Gastroesophageal sphincter (tissue), 4 donors: ENCODE measurements around the gene ARMH1. TPM values are rescaled to one million over a fixed set of nuclear protein-coding genes. Genes with fewer than 3 reads are reported as not detected.
"Not testable (repeated sequence)": the region's sequence is repeated elsewhere in the genome, so short reads cannot be mapped to it uniquely, and the experiment has no call there.

Experiments used
- ATAC-seq: fragments of 150-250 bp; one replicate; pipeline ENCODE4 v1.9.1; 2016; ENCODE audit warnings: mild to moderate bottlenecking, moderate library complexity
- H3K27ac ChIP-seq, 4 donors: fragments of 200-600 bp; sonication (generic) in 3 of 4; 1 replicate in 3 of 4; 2 replicates in 1 of 4; pipeline ENCODE4 v1.5.1; 2016 to 2019
- H3K27me3 ChIP-seq: fragments of 200-600 bp; sonication (generic); one replicate; pipeline ENCODE4 v1.5.1; 2019
- H3K36me3 ChIP-seq, 2 donors: fragments of 200-600 bp; sonication (generic); one replicate each; pipeline ENCODE4 v1.5.1; 2019; ENCODE audit warnings: control low read depth in 1 of 2
- H3K4me1 ChIP-seq, 3 donors: fragments of 200-600 bp; sonication (generic); 1 replicate in 2 of 3; 2 replicates in 1 of 3; pipeline ENCODE4 v1.5.1; 2016 to 2019; ENCODE audit warnings: control low read depth in 2 of 3
- H3K4me3 ChIP-seq, 2 donors: fragments of 200-600 bp; sonication (generic); one replicate each; pipeline ENCODE4 v1.5.1; 2019; ENCODE audit warnings: mild to moderate bottlenecking in 1 of 2, moderate library complexity in 1 of 2
- H3K9me3 ChIP-seq, 3 donors: fragments of 200-600 bp; sonication (generic); one replicate each; pipeline ENCODE4 v1.5.1; 2017 to 2019; ENCODE audit warnings: control low read depth in 2 of 3
- EP300 ChIP-seq: sonication (generic); formaldehyde crosslinking; IDR thresholded peaks from one replicate; pipeline ENCODE4 v1.6.1; 2017; ENCODE audit warnings: antibody characterized with exemption, mild to moderate bottlenecking
- POLR2A ChIP-seq, 2 donors: fragments of 450-650 bp; IDR thresholded peaks; one replicate each; pipeline ENCODE4 v1.6.1; 2017; ENCODE audit warnings: antibody characterized with exemption in 2 of 2, mild to moderate bottlenecking in 2 of 2, moderate library complexity in 1 of 2
- POLR2AphosphoS5 ChIP-seq: sonication (generic); formaldehyde crosslinking; IDR thresholded peaks from one replicate; pipeline ENCODE4 v1.6.1; 2017; ENCODE audit warnings: antibody characterized with exemption
- WGBS, 2 donors: methylation state at CpG; one replicate each; pipeline ENCODE4 v1.1.5; 2018; ENCODE audit warnings: low coverage in 1 of 2; 5-methylcytosine and 5-hydroxymethylcytosine counted together
- total RNA-seq, 4 donors: library from RNA; depleted of rRNA; stranded (reverse); fragments of >200 nt; gene quantifications; one replicate each; pipeline ENCODE4 v1.1.0, GENCODE V29; 2016
- TF ChIP-seq, protein P1 (sequence below), 4 experiments: fragments of 200-600 bp in 2 of 4; fragments of 450-650 bp in 2 of 4; sonication (generic) in 1 of 4; IDR thresholded peaks; one replicate each; pipeline ENCODE4 v1.5.1; 2017 to 2019; ENCODE audit warnings: antibody characterized with exemption in 4 of 4, mild to moderate bottlenecking in 2 of 4, moderate library complexity in 2 of 4

The ARMH1 gene
- total RNA-seq, 4 donors from 2014 or later = 0.66 to 3.0 (median 1.3) TPM

DNA sequence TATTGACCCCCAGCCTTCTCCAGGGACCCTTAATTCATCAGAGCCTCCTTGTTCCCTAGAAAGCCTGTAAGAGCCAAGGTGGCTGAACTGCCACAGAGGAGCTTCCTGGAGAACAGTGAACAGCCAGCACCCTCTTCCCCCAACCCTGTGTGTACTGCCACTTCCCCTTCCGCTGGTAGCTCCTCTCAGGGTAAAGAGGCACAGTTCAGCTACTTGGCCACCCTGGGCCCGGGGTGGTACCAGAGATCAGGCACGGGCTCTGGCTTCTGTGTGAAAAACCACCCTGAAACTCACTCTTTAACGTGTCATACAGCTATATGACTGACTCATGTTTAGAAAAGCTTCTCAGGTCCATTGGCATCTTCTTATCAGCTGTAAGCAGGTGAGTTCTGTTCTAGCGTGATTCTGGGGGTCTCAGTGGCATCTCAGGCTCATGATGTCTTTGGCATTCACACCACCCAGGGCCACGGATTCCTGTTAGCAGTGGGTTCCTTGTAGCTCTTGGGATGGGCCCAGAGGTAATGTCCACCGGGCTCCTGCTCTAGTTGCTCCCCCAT lies 22.4 kb downstream of the ARMH1 start:
- 62 to 90% methylated on average over 2 of the region's 7 CpGs for WGBS, 2 donors
- ATAC-seq = no peak
- H3K27ac ChIP-seq = no peak overlapping the region

DNA sequence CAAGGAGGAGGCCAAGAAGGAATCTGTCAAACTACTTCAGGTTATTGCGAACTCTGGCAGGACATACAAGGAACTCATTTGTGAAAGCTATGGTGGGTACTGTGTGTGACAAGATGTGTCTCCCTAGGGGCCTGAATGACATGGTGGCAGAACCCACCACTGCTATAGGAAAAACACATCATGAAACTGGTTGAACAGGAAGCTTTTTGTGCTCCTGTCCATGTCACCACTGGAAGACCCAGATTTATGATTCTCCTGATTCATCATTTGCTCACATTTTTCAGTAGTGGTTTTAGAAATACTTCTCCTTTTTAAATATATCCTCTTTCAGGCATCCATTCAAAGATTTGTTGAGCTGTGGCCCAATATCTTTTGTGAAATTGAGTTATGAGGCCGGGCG lies 23.6 kb downstream of the ARMH1 start:
- no peaks in the 10 kb centered on the region for H3K36me3 ChIP-seq
- TF ChIP-seq EP300 (no peak), POLR2AphosphoS5 (no peak), POLR2A (IDR thresholded peaks at IDR 0.05) (no peak)
- TF ChIP-seq, protein P1, sequence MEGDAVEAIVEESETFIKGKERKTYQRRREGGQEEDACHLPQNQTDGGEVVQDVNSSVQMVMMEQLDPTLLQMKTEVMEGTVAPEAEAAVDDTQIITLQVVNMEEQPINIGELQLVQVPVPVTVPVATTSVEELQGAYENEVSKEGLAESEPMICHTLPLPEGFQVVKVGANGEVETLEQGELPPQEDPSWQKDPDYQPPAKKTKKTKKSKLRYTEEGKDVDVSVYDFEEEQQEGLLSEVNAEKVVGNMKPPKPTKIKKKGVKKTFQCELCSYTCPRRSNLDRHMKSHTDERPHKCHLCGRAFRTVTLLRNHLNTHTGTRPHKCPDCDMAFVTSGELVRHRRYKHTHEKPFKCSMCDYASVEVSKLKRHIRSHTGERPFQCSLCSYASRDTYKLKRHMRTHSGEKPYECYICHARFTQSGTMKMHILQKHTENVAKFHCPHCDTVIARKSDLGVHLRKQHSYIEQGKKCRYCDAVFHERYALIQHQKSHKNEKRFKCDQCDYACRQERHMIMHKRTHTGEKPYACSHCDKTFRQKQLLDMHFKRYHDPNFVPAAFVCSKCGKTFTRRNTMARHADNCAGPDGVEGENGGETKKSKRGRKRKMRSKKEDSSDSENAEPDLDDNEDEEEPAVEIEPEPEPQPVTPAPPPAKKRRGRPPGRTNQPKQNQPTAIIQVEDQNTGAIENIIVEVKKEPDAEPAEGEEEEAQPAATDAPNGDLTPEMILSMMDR (IDR thresholded peaks at IDR 0.05) = no peak
- ATAC-seq = no peak

More for the DNA sequence above, 22.4 kb downstream of the ARMH1 start:
- Histone ChIP-seq H3K4me3 (no peak overlapping the region), H3K36me3 (peaks cover 0 to 5% of the 10 kb centered on the region in 2 donors), H3K9me3 (no peaks in the 10 kb centered on the region), H3K4me1 (no peaks in the 10 kb centered on the region), H3K27me3 (no peaks in the 10 kb centered on the region)
- no peak for TF ChIP-seq EP300
- TF ChIP-seq, protein P1 (IDR thresholded peaks at IDR 0.05) = no peak
- TF ChIP-seq POLR2AphosphoS5 = no peak
- no peak for TF ChIP-seq POLR2A (IDR thresholded peaks at IDR 0.05)

DNA sequence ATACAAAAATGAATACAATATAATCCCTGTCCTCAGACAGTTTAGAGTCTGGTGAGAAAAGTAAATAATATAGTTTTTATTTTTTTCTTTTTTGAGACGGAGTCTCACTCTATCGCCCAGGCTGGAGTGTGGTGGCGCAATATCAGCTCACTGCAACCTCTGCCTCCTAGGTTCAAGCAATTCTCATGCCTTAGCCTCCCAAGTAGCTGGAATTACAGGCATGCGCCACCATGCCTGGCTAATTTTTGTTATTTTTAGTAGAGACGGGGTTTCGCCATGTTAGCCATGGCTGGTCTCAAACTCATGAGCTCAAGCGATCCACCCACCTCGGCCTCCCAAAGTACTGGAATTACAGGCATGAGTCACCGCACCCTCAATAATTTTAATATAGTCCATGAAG lies 24.9 kb downstream of the ARMH1 start:
- H3K27ac ChIP-seq, H3K36me3 ChIP-seq, ATAC-seq, H3K4me1 ChIP-seq, H3K27me3 ChIP-seq, H3K4me3 ChIP-seq, H3K9me3 ChIP-seq: not testable (repeated sequence)
- 81 to 91% methylated on average over 8 of the region's 9 CpGs for WGBS, 2 donors

More for the DNA sequence above, 23.6 kb downstream of the ARMH1 start:
- Histone ChIP-seq H3K4me3 (no peak overlapping the region), H3K9me3 (no peaks in the 10 kb centered on the region), H3K27me3 (no peaks in the 10 kb centered on the region), H3K27ac (no peak overlapping the region), H3K4me1 (no peaks in the 10 kb centered on the region)
- 95% methylated on average over 3 of the region's 3 CpGs; no CpG with 5 or more reads in 1 of the 2 donors for WGBS, 2 donors

DNA sequence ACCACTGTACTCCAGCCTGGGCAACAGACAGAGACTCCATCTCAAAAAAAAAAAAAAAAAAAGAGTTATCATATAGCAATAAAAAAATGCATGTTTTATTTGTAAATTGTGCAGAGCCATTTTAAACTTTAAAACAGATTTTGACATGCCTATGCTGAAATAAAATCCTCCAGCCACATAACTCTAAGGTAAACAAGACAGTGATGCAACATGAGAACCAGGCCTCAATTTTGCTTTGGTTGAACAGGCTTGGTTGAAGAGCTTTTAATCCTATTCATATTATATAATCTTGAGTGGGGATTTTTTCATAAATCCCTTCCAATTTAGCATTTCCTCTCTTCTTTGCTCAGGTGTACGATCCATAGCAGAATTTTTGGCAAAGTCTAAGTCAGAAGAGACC lies 26.1 kb downstream of the ARMH1 start:
- no peak for TF ChIP-seq POLR2AphosphoS5
- TF ChIP-seq EP300 = no peak
- TF ChIP-seq, protein P1 (IDR thresholded peaks at IDR 0.05) = no peak
- TF ChIP-seq POLR2A (IDR thresholded peaks at IDR 0.05) = no peak
- WGBS, 2 donors = 83 to 88% methylated on average over 1 of the region's 1 CpG
- Histone ChIP-seq H3K4me1 (no peaks in the 10 kb centered on the region), H3K9me3 (no peaks in the 10 kb centered on the region), H3K27ac (no peak overlapping the region), H3K36me3 (no peaks in the 10 kb centered on the region), H3K4me3 (no peak overlapping the region), H3K27me3 (no peaks in the 10 kb centered on the region)
- ATAC-seq = no peak

DNA sequence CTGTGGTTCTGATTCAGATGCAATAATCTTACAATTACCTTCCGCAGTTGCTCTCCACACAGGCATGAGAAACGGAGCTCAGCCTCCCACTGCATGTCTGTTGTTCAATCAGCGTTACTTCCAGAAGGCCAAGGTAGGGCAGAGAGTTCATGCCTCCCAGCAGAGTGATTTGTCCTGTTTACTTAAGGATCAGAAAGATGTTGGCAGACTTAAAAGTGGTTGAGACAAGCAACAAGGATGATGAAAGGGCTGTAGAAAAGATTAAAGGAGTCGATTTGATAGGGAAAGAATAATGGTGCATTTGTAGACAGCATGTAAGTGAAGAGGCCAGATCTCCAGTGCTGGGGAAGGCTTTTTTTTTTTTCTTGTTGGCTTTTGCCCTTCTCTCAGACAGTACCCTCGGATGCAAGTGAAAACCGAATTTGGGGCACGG lies 26.6 kb downstream of the ARMH1 start:
- WGBS, 2 donors = 48 to 66% methylated on average over 4 to 7 of the region's 7 CpGs
- TF ChIP-seq, protein P1 (IDR thresholded peaks at IDR 0.05) = no peak
- Histone ChIP-seq H3K4me1 (no peaks in the 10 kb centered on the region), H3K4me3 (no peak overlapping the region), H3K36me3 (no peaks in the 10 kb centered on the region), H3K27me3 (no peaks in the 10 kb centered on the region), H3K27ac (no peak overlapping the region), H3K9me3 (no peaks in the 10 kb centered on the region)
- no peak for ATAC-seq
